ENCODE results near the gene CNKSR1. TPM values are rescaled to one million over a fixed set of nuclear protein-coding genes. Genes with fewer than 3 reads are reported as not detected.

CNKSR1 gene
- polyA plus RNA-seq, 1 experiment, result 0.05 TPM

DNA sequence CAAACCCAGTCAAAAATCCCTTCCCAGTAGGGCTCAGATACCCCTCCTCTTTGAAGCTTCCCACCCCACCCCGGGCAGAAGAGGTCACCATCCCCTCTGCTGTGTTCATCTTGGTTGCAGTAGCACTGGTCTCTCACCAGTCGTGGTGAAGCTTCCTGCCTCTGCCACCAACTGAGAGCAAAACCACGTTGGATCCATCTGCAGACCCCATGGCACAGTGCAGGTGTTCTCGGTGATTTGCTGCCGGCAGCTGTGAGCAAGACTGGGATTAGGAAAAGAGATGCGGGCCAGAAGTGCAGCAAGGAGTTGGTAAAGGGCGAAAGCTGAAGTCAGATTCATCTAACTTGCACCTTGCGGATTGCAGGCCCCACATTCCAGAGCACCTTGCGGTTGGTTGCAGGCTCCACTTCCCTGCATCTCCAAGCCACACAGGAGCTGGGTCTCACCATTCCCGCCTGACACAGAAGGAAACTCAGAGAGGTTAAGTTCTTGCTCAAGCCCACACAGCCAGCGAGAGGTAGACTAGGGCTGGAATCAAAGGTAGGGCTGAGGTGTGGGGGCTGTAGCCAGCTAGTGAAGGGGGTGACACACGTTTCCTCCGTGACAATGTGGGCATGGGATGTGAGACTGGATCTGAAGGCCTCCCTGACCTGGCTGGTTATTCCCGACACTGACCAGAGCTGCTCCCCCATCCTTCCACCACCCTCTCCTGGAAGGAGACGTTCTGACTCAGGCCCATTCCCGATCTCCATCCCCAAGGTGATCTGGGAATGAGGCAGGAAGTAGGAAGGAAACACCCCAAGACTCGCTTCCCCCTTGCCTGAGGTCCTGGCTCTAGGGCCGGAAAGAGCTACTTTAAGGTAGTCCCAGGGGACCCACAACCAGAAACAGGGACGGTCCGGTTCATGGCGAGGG, 21.7 kb upstream of the CNKSR1 start:
- H3K27me3 ChIP-seq (ENCODE audit: control insufficient read depth, insufficient read depth, low read length), result peaks cover 42% of the 10 kb centered on the region
- no peak for DNase-seq (ENCODE audit: low read depth, low spot score)
- POLR2A ChIA-PET, result interaction anchor here (0.7 kb wide), 1 partner anchor 154 kb away, joined by 3 read pairs; no protein-coding TSS in a partner anchor

DNA sequence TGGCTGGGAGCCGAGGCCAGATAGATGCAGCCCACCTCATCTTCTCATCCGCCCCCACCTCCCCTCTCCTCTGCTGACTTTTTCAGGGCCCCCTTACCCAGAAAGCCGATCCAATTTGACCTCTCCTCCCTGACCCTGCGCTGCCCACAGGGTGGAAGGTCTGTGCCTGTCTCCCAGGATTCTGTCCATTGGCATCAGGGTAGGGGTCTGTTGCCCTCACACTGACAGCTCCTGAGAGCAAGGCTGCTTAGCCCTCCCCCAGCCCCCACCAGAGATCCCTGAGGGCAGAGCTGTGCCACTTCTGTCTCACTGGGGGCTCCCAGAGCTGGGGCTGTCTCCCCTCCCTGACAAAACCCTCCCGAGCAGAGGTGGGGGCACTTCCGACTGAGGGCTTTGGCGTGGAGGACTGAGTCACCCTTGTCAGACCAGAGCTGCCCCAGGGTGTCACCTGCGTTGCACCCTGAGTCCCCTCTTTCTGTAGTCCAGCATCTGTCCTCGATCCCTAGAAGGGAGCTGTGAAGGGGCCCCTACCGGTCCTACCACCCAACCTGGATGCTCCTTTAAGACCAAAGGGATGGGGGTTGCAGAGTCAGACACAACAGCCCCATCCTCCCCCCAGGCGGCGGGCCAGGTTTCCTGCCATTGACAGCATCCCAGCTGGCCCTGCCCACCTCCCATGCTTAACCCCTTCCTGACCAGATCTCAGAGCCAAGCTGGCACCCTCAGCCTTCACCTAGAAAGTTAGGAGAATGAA, 20.8 kb upstream of the CNKSR1 start:
- DNase-seq (ENCODE audit: low read depth, low spot score), result no peak
- POLR2A ChIA-PET, result interaction anchor here (0.9 kb wide), 1 partner anchor 13 kb away, joined by 3 read pairs; the partner anchor contains the start of gene ZNF593
- H3K27me3 ChIP-seq (ENCODE audit: control insufficient read depth, insufficient read depth, low read length), result peaks cover 40% of the 10 kb centered on the region
- H3K4me3 ChIP-seq (ENCODE audit: low read depth, low read length), result no peak overlapping the region
- no peaks in the 10 kb centered on the region for H3K9me3 ChIP-seq (ENCODE audit: control insufficient read depth, insufficient read depth, low read length)
- TF ChIP-seq, protein P1, sequence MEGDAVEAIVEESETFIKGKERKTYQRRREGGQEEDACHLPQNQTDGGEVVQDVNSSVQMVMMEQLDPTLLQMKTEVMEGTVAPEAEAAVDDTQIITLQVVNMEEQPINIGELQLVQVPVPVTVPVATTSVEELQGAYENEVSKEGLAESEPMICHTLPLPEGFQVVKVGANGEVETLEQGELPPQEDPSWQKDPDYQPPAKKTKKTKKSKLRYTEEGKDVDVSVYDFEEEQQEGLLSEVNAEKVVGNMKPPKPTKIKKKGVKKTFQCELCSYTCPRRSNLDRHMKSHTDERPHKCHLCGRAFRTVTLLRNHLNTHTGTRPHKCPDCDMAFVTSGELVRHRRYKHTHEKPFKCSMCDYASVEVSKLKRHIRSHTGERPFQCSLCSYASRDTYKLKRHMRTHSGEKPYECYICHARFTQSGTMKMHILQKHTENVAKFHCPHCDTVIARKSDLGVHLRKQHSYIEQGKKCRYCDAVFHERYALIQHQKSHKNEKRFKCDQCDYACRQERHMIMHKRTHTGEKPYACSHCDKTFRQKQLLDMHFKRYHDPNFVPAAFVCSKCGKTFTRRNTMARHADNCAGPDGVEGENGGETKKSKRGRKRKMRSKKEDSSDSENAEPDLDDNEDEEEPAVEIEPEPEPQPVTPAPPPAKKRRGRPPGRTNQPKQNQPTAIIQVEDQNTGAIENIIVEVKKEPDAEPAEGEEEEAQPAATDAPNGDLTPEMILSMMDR (IDR thresholded peaks at IDR 0.05; ENCODE audit: low read depth, low read length), result no peak
- CTCF ChIA-PET, result interaction anchor here (0.9 to 5.1 kb wide), 5 partner anchors 9 to 120 kb away, joined by 3 to 32 read pairs (median 4); no protein-coding TSS in a partner anchor
- no peak overlapping the region for H3K27ac ChIP-seq (ENCODE audit: low read depth, low read length)

More for the DNA sequence above, 21.7 kb upstream of the CNKSR1 start:
- Histone ChIP-seq H3K27ac (ENCODE audit: low read depth, low read length) (no peak overlapping the region), H3K4me3 (ENCODE audit: low read depth, low read length) (no peak overlapping the region), H3K9me3 (ENCODE audit: control insufficient read depth, insufficient read depth, low read length) (no peaks in the 10 kb centered on the region)
- CTCF ChIA-PET, result interaction anchor here (1.0 to 5.1 kb wide), 5 partner anchors 10 to 119 kb away, joined by 3 to 32 read pairs (median 7); partner anchors contain the start of gene ZNF593
- TF ChIP-seq, protein P1 (IDR thresholded peaks at IDR 0.05; ENCODE audit: low read depth, low read length), result no peak

DNA sequence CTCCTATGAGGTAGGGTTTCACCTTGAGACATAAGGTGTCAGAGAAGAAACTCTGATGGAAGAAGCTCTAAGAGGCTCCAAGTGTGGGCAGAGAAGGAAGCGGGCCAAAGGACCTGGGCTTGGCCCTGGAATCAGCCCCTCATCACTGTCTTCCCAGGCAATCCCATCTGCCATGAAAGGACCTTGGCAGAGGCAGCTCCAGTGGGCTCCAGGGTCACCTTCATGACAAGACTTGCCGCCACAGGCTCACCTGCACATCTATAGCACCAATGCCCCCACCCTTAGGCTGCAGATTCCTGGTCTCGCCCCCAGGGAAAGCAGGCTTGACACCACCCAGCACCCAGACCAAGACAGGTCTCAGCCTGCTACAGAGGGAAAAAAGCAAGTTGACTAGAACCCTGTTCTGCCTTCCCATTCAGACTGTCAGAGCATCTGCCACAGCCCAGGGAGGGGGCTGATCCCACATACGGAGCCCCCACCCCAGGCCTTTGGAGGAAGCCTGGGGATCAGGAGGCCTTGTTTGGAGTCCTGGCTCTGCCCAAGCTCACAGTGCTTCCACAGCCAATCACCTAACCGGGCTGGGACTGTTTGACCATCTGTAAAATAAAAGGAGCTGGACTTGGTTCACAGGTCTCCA, 18.9 kb upstream of the CNKSR1 start:
- ChIA-PET CTCF (interaction anchor here (1.1 to 5.1 kb wide), 2 partner anchors 11 to 13 kb away, joined by 3 to 32 read pairs; partner anchors contain the start of gene ZNF593), POLR2A (no interaction called here)
- no peak overlapping the region for H3K27ac ChIP-seq (ENCODE audit: low read depth, low read length)
- H3K4me3 ChIP-seq (ENCODE audit: low read depth, low read length), result no peak overlapping the region
- no peaks in the 10 kb centered on the region; the same call in 1 of the 2 replicates for H3K9me3 ChIP-seq (ENCODE audit: control insufficient read depth, insufficient read depth, low read length)
- TF ChIP-seq, protein P1 (IDR thresholded peaks at IDR 0.05; ENCODE audit: low read depth, low read length), result no peak
- H3K27me3 ChIP-seq (ENCODE audit: control insufficient read depth, insufficient read depth, low read length), result peaks cover 45% of the 10 kb centered on the region
- no peak for DNase-seq (ENCODE audit: low read depth, low spot score)

DNA sequence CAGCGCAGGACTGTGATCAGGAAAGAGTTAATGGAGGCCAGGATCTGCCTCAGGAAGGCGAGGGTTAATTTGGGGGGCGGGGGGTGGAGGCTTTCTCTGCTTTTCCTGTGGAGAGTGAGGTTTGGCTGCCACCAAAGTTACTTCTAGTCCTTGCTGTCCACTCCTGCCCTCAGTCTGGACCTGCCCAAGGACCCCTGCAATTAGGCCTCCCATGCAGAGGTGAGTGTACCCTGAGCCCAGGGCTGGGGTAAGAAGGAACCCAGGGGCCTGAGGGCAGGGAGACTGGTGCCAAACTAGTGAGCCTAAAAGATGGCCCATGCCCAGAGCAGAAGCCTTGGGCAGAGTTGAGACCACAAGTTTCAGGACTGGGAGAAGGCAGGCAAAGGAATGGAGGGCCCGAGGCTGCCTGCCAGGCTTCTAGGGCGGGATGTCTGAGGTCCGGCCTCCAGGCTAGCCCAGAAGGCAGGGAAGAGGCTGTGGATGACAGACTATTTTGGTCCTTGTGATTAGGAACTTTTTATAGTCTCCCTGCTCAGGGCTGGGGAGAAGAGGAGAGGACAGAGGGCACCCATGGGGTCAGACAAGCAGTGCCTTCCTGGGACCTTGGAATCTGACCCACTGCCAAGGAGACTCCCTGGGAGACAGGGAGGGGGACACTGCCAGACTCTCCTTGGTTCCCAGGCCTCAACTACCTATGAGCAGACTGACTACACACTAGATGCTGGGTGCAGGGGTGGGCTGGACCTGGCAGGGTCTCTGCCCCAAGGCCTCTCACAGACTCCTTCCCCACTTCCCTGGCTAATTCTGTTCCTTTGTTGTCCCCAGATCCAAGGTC, 18.2 kb upstream of the CNKSR1 start, which contains the start of gene FAM110D:
Gene FAM110D (plus strand): TSS at position 172 of the 835 bp plus-strand sequence. CDS start 2,213 bp downstream, outside the sequence.
- POLR2A ChIA-PET, result no interaction called here
- peaks cover 39% of the 10 kb centered on the region for H3K27me3 ChIP-seq (ENCODE audit: control insufficient read depth, insufficient read depth, low read length)
- DNase-seq (ENCODE audit: low read depth, low spot score), result no peak
- H3K27ac ChIP-seq (ENCODE audit: low read depth, low read length), result no peak within 1 kb of the TSS
- H3K4me3 ChIP-seq (ENCODE audit: low read depth, low read length), result no peak within 1 kb of the TSS
- TF ChIP-seq, protein P1 (IDR thresholded peaks at IDR 0.05; ENCODE audit: low read depth, low read length), result no peak
- no peaks in the 10 kb centered on the region; the same call in 1 of the 2 replicates for H3K9me3 ChIP-seq (ENCODE audit: control insufficient read depth, insufficient read depth, low read length)
- CTCF ChIA-PET, result no interaction called here

Data from AG04450 (cell line).